NCI-H2196 treated with DMSO at 0.1 percent for 48 hours (cell line): ENCODE measurements around the gene ACVR1C.

ENCODE experiments used
- DNase-seq: peaks from one replicate; lab custom pipeline; 2025; ENCODE audit not compliant: unreplicated experiment; lab: John Stamatoyannopoulos, UW

The ACVR1C gene

DNA sequence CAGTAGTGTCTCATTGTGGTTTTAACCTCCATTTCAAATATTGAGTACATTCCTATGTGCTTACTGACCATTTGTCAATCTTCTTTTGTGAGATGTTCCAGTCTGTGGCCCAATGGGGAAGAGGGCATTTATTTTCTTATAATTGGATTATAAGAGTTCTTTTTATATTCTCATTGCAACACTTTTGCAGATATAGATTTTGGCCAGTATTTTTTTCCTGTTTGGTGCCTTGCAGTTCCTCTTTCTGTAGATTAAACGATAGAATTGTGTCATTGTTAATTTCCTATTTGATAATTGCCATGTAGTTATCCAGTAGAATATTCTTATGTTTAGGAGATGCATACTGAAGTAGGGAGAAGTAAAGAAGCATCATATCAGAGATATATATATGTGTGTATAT lies 128.3 kb downstream of the ACVR1C start:
- DNase-seq: no peak

DNA sequence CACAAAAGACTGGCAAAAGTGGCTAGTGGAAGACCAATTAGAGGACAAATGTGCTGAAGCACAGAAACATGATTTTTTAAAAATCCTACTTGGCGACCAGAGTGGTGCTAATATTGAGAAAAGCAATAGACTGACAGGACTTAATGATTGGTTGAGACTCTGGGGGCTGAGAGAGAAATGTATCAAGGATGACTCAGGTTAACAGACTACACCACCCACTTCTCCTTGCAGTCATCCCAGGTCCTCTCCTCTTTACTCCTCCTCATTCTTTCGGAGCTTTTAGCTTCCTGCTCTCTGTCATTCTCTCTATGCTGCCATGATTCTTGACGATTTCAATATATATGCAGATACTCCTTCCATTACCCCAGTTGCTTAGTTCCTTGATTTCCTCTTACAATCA lies 130.2 kb downstream of the ACVR1C start:
- no peak for DNase-seq

DNA sequence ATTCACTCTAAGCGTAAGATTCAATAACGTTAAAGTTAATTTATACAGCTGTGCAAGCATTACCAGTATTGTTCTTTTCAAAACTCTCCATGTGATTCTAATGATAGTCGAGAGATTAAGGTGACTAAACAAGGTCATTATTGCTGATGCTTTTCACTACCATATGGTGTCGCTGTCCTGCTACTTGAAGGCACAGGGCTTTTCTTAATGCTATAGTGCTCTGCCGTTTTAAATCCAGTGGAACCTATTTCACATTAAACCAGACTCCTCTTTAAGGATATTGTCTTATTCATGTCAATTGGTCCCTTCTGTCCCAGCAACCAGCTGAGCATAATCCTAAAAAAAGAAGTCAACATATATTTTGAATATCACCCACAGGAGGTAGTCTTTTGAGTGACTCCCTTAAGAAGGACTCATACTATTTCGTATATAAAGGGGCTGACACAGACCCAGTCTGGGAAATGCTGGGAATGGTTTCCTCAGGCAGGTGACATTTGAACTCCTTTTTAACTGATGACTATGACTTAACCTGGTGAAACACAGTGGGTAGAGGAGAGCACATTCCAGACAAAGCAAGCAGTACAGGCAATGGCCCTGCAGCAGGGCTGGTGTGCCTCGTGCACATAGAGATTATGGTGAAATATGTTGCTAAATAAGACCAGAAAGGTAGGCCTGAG lies 130.9 kb downstream of the ACVR1C start:
- peak; percentile 60 for DNase-seq

DNA sequence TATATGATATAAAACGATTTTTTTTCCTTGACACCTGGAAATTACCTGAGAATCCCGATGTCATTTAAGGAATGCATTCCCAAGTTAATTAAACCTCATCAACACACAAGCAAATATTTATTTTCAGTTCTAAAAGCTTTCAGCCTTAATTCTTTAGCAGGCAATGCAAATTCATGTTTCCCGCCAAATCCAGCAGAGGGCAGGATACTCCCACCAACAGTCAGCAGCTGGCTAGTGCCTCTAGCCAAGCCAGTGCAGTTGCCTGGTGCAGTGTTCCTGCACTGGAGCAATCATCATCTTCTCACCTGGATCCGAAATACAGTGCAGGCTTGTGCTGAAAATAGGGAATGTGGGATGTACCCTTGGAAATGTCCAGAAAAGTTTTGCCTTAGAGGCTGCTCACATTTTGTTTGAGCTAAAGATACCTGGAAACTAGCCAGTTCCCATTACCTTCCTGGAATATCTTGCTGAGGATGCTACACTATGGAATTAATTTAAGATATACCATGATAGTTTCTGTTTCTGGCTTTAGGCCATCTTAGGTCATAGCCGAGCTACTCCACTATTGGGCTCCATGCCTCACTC lies 136.4 kb downstream of the ACVR1C start:
- DNase-seq: peak; percentile 25

DNA sequence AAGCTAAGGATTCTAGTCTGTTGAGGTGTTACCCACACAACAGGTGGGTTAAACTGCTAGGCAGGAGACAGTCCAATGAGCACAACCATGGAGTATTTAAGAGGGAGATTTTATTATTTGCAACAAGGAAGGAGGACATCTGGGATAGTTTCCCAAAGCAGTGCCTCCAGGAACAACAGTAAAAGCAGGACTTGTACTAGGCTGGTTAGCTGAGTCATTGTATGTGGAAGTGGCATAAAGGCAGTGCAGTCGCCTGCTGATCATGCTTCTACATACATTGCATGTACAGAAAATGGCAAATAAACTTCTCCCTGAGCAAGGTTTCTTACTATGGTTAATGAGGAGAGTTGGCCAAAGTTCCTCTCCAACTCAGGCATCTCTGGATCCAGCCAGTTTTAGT lies 138.7 kb downstream of the ACVR1C start:
- no peak for DNase-seq

DNA sequence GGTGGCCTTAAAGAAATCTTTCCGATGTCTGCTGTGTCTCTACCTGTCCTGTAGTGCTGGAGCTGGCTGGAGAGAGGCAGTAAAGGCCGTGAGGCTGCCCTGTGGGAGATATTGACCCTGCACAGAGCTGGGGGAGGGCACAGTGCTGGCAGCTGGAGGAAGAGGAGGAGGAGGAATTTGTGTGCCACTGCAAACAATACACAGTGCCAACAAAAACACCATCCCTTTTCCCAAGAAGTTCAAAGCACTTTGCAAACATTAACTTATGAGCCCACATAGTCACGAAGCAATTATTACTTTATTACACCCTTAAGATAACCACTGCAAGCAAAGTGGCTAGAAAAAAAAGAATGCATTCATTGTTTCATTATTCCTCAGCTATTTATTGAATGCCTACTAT lies 139.8 kb downstream of the ACVR1C start:
- DNase-seq: no peak

DNA sequence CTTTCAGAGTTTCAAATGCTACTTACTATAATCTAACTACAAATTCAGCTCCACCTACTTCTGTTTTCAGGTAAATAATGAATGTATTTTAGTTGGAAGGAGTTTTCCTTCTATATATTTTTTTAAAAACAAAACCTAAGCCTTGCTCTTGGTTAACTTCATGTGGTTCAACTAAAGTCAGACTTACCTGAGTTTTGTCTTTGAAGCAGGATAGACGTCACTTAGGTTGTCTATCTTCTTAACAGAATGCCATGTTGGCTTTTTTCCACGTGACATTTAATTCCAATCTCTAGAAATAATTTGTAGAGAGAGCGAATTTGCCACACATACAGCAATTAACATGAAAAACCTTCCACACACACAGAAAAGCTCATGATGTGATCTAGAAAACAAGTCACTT lies 140.9 kb downstream of the ACVR1C start:
- no peak for DNase-seq

DNA sequence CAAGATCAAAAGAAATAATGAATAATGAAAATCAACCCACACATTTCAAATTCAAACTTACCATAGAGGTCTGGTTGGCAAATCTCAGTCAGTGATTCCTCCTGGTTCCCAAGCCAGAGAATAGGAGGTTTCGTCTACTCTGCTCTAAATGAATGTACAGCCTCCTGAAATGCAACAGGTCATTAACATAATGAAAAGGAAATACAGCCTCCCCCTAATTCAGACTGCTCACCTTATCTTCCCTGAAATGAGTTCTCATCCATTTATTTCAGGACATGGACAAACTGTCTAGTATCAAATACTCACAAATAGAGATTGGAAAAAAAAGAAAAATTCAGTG lies 141.4 kb downstream of the ACVR1C start:
- no peak for DNase-seq

DNA sequence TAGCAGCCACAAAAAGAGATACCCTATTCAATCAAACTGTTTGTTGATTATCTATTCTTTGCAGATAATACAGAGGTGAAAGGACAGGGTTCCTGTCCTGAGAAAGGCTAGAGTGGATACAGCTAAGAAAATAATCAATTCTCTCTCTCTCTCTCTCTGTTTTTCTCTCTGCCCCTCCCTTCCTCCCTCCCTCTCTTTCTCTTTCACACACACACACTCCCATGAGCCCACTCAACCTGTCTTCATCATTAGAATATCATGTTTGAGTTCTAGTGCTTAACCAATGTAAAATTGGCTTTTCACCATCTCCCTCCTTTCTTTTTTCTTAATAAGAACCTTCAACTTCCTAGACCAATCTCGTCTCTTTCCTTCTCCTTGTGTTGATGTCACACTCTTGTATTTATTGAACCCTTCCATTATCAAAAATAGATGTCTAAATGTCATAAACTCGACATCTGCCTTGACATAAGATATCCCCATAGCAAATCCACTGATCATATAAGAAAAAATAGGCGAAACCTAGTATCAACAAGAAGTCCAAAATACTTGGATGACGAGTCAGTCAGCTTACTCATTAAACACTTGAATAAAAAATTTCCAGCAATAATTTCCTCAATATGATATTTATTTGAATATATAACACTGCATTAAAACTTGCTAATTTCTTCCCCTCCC lies 141.9 kb downstream of the ACVR1C start:
- DNase-seq: no peak

DNA sequence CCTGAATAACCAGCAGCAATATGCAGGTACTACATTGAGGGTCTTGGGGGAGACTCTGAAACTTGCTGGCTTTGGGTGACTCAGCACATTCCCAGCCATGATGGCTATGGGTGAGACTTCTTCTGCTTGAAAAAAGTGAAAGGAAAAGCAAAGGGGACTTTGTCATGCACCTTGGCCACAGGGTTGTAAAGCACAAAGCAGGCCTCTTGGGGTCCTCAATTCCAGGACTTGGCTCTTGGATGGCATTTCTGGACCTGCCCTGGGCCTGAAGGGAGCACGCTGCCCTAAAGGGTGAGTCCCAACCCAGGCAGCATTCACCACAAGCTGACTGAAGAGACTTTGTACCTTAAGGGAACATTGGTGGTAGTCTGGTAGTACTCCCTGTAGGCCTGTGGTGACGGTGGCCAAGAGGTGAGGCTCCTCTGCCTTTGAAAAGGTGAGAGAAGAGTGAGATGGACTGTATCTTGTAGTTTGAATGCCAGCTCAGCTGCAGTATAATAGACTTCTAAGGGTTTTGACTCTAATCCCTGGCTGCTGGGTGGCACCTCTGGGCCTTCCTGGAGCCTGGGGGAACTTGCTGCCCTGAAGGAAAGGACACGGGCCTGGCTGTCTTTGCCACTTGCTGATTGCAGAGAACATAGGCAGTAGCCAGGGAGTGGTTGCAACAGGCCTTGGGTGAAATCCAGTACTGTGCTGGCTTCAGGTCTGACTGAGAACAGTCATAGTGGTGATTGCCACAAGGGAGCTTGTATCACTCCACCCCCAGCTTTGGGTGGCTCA lies 148.3 kb downstream of the ACVR1C start:
- no peak for DNase-seq

DNA sequence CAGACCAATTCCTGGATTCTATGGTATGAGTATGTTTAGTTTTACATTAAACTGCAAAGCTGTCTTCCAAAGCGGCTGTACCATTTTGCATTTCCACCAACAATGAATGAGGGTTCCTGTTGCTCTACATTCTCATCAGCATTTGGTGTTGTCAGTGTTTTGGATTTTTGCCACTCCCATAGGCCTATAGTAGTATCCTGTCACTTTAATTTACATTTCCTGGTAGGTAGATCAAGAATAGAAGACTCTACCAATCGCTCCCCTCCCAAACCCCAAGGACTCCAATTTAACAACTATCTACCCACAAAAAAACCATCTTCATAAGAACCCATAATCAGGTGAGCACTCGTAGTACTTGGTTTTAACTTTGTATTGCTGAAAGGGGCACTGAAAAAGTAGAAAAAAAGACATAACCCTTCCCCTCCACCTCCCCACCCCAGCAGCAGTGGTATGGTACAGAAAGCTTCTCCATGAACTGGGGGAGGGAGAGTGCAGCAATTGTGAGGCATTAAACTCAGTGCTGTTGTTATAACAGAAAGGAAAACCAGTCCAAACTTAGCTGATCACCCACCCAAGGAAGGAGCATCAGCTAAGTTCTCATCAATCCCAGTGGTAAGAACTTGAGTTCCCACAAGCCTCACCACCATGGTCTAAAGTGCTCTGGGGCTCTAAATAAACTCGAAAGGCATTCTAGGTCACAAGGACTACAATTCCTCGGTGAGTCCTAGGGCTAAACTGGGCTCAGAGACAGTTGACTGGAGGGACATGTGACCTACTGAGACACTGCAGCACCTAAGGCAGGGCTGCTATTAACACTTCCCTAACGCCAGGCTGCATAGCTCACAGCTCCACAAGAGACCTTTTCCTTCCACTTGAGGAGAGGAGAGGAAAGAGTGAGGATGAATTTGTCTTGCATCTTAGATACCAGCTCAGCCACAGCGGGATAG lies 149.3 kb downstream of the ACVR1C start:
- no peak for DNase-seq

DNA sequence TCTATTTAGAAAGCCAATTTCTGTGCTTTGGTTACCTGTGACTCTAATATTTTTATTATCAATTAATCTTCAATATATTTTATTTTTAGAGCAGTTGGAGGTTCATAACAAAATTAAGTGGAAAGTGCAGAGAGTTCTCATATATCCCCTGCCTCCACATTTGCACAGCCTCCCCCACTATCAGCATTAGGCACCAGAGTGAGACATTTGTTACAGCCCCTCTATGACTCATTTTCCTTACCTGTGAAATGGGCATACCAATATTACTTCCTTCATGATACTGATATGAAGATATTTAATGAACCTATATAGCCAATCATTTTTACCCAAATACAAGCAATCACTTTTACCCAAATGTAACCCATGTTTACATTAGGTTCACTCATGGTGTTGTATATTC lies 150.7 kb downstream of the ACVR1C start:
- no peak for DNase-seq

DNA sequence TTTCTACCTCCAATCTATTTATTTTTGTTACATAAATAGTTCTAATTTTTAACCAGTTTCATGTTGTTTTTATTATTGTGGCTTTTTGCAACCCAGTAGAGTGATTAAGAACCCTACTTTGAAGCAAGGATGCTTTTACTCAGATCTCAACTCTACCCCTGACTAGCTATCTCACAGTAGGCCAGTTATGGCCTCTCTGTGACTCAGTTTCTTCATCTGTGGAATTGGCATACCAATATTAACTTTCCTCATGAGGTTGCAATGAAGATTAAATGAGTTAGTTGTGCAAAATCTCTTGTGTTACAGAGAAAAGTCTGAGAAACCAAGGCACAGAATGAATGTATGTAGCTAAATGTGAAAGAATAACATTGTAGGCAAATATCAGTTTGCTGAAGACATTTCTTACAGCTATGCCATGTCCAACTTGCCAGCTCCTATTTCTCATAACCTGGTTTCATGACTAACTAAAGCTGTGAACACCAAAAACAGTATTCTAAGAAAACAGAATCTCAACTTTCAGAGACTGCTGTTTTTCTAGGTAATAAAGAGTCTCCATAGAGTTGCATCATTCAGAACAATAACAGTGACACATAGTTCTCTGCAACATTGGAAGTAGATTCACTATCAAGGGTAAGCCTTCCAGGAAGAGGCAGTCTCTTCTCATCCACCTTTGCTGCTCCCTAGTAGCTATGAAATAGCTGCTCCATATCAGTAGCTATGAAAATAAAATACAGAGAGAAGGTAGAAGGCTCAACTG lies 151.5 kb downstream of the ACVR1C start:
- no peak for DNase-seq
